ENCODE results near the gene MRPS24.

- TF ChIP-seq POLR2AphosphoS5 (IDR thresholded peaks at IDR 0.05; ENCODE audit: low read depth, low read length) (no peak), SIN3A (IDR thresholded peaks at IDR 0.05; ENCODE audit: borderline replicate concordance, insufficient read depth, low read length) (no peak), FOXP2 (optimal IDR thresholded peaks at IDR 0.05; ENCODE audit: borderline replicate concordance, extremely low read depth, extremely low read length, insufficient read depth) (no peak), REST (IDR thresholded peaks at IDR 0.05; ENCODE audit: insufficient read depth in 1 of 2, low read depth in 2 of 2, low read length in 2 of 2) (no peak), TAF1 (IDR thresholded peaks at IDR 0.05; ENCODE audit: borderline replicate concordance, insufficient read depth, low read length) (no peak)
These were observed 45.4 kb downstream of the MRPS24 start for GRCh38 chr7:43823941-43824340.

All from PFSK-1 (cell line).